ENCODE results near the gene KCTD16.

KCTD16 gene

GRCh38 chr5:144436007-144436406 lies 265.3 kb downstream of the KCTD16 start:
- no peak overlapping the region for H3K14ac ChIP-seq (ENCODE audit: low read length)
- no peak overlapping the region for H2AFZ ChIP-seq (ENCODE audit: insufficient read depth, low read length, poor library complexity)
- no peak overlapping the region for H3K27ac ChIP-seq (ENCODE audit: low read depth, low read length)
- no peak overlapping the region for H3K23ac ChIP-seq (ENCODE audit: low read length)
- H4K8ac ChIP-seq (ENCODE audit: low read depth, low read length) = no peak overlapping the region
- DNase-seq = no peak
- H4K12ac ChIP-seq (ENCODE audit: low read depth, low read length) = no peak overlapping the region
- H3K27me3 ChIP-seq (ENCODE audit: insufficient read depth, low read length) = no peaks in the 10 kb centered on the region
- no peak overlapping the region for H3K9ac ChIP-seq (ENCODE audit: low read length)
- no peak overlapping the region for H2BK12ac ChIP-seq (ENCODE audit: low read length)
- no peaks in the 10 kb centered on the region for H3K79me1 ChIP-seq (ENCODE audit: low read length)
- no peaks in the 10 kb centered on the region for H3K36me3 ChIP-seq (ENCODE audit: control insufficient read depth in 1 of 2, insufficient read depth in 2 of 2, low read length in 2 of 2)
- H2BK5ac ChIP-seq (ENCODE audit: low read depth, low read length, poor library complexity) = no peak overlapping the region
- H3K9me3 ChIP-seq (ENCODE audit: insufficient read depth, low read depth, low read length) = no peaks in the 10 kb centered on the region
- no peak overlapping the region for H3K4me2 ChIP-seq (ENCODE audit: low read length)
- no peak overlapping the region for H2AK5ac ChIP-seq (ENCODE audit: low read length)
- no peak overlapping the region for H3K4me3 ChIP-seq (ENCODE audit: low read depth, low read length)
- no peak overlapping the region for H2BK120ac ChIP-seq (ENCODE audit: insufficient read depth, low read length, poor library complexity)
- H3K4ac ChIP-seq (ENCODE audit: low read depth, low read length) = no peak overlapping the region
- no peaks in the 10 kb centered on the region for H3K79me2 ChIP-seq (ENCODE audit: control insufficient read depth, insufficient read depth, low read length, poor library complexity)
- H4K91ac ChIP-seq (ENCODE audit: low read depth, low read length) = no peak overlapping the region
- H3K4me1 ChIP-seq (ENCODE audit: control insufficient read depth in 1 of 2, insufficient read depth in 2 of 2, low read length in 2 of 2) = no peaks in the 10 kb centered on the region
- H3K18ac ChIP-seq (ENCODE audit: low read length) = no peak overlapping the region
- no CpG with 5 or more reads among the region's 1 CpG for WGBS (ENCODE audit: extremely low coverage, insufficient coverage, insufficient read length)

GRCh38 chr5:144438237-144438636 lies 267.6 kb downstream of the KCTD16 start:
- Histone ChIP-seq H2BK5ac (ENCODE audit: low read depth, low read length, poor library complexity) (no peak overlapping the region), H3K79me1 (ENCODE audit: low read length) (no peaks in the 10 kb centered on the region), H3K4me1 (ENCODE audit: control insufficient read depth in 1 of 2, insufficient read depth in 2 of 2, low read length in 2 of 2) (no peaks in the 10 kb centered on the region), H4K8ac (ENCODE audit: low read depth, low read length) (no peak overlapping the region), H3K27ac (ENCODE audit: low read depth, low read length) (no peak overlapping the region), H3K36me3 (ENCODE audit: control insufficient read depth in 1 of 2, insufficient read depth in 2 of 2, low read length in 2 of 2) (no peaks in the 10 kb centered on the region), H3K9me3 (ENCODE audit: insufficient read depth, low read depth, low read length) (no peaks in the 10 kb centered on the region), H3K18ac (ENCODE audit: low read length) (no peak overlapping the region), H2BK12ac (ENCODE audit: low read length) (no peak overlapping the region), H2AK5ac (ENCODE audit: low read length) (no peak overlapping the region), H3K27me3 (ENCODE audit: insufficient read depth, low read length) (no peaks in the 10 kb centered on the region), H2AFZ (ENCODE audit: insufficient read depth, low read length, poor library complexity) (no peak overlapping the region), H3K14ac (ENCODE audit: low read length) (no peak overlapping the region), H4K12ac (ENCODE audit: low read depth, low read length) (no peak overlapping the region), H3K4ac (ENCODE audit: low read depth, low read length) (no peak overlapping the region), H3K4me2 (ENCODE audit: low read length) (no peak overlapping the region), H3K9ac (ENCODE audit: low read length) (no peak overlapping the region), H4K91ac (ENCODE audit: low read depth, low read length) (no peak overlapping the region), H2BK120ac (ENCODE audit: insufficient read depth, low read length, poor library complexity) (no peak overlapping the region), H3K79me2 (ENCODE audit: control insufficient read depth, insufficient read depth, low read length, poor library complexity) (no peaks in the 10 kb centered on the region), H3K4me3 (ENCODE audit: low read depth, low read length) (no peak overlapping the region), H3K23ac (ENCODE audit: low read length) (no peak overlapping the region)
- no peak for DNase-seq
- WGBS (ENCODE audit: extremely low coverage, insufficient coverage, insufficient read length) = no CpG with 5 or more reads among the region's 4 CpGs

DNA sequence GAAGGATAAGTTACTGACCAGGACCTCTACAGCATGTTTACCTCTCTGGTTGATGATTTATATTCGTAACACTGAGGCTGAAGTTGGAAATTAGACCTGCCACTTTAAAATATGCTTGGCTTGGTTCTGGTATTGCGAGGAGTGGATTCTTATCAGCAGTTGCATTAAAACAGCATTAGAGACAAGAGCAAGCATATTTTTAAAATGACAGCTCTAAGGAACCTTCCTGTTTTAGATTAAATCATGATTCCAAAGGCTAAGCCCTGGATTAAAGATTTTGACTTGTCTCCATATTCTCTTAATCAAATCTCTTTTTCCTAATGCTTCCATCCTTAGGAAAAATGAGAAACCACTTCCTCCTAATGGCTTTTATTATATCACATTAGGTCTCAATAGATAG lies 277.8 kb downstream of the KCTD16 start:
- no CpG with 5 or more reads among the region's 2 CpGs for WGBS (ENCODE audit: extremely low coverage, insufficient coverage, insufficient read length)
- Histone ChIP-seq H2AK5ac (ENCODE audit: low read length) (no peak overlapping the region), H3K27ac (ENCODE audit: low read depth, low read length) (no peak overlapping the region), H3K18ac (ENCODE audit: low read length) (no peak overlapping the region), H3K4ac (ENCODE audit: low read depth, low read length) (no peak overlapping the region), H3K9ac (ENCODE audit: low read length) (no peak overlapping the region), H3K4me2 (ENCODE audit: low read length) (no peak overlapping the region), H3K23ac (ENCODE audit: low read length) (no peak overlapping the region), H4K91ac (ENCODE audit: low read depth, low read length) (no peak overlapping the region), H2BK5ac (ENCODE audit: low read depth, low read length, poor library complexity) (no peak overlapping the region), H2BK120ac (ENCODE audit: insufficient read depth, low read length, poor library complexity) (no peak overlapping the region), H3K9me3 (ENCODE audit: insufficient read depth, low read depth, low read length) (no peaks in the 10 kb centered on the region), H3K79me2 (ENCODE audit: control insufficient read depth, insufficient read depth, low read length, poor library complexity) (no peaks in the 10 kb centered on the region), H2BK12ac (ENCODE audit: low read length) (no peak overlapping the region), H3K36me3 (ENCODE audit: control insufficient read depth in 1 of 2, insufficient read depth in 2 of 2, low read length in 2 of 2) (no peaks in the 10 kb centered on the region), H3K79me1 (ENCODE audit: low read length) (no peaks in the 10 kb centered on the region), H2AFZ (ENCODE audit: insufficient read depth, low read length, poor library complexity) (no peak overlapping the region), H3K4me3 (ENCODE audit: low read depth, low read length) (no peak overlapping the region), H3K14ac (ENCODE audit: low read length) (no peak overlapping the region), H4K12ac (ENCODE audit: low read depth, low read length) (no peak overlapping the region), H3K27me3 (ENCODE audit: insufficient read depth, low read length) (no peaks in the 10 kb centered on the region), H4K8ac (ENCODE audit: low read depth, low read length) (no peak overlapping the region), H3K4me1 (ENCODE audit: control insufficient read depth in 1 of 2, insufficient read depth in 2 of 2, low read length in 2 of 2) (no peaks in the 10 kb centered on the region)
- DNase-seq = no peak

DNA sequence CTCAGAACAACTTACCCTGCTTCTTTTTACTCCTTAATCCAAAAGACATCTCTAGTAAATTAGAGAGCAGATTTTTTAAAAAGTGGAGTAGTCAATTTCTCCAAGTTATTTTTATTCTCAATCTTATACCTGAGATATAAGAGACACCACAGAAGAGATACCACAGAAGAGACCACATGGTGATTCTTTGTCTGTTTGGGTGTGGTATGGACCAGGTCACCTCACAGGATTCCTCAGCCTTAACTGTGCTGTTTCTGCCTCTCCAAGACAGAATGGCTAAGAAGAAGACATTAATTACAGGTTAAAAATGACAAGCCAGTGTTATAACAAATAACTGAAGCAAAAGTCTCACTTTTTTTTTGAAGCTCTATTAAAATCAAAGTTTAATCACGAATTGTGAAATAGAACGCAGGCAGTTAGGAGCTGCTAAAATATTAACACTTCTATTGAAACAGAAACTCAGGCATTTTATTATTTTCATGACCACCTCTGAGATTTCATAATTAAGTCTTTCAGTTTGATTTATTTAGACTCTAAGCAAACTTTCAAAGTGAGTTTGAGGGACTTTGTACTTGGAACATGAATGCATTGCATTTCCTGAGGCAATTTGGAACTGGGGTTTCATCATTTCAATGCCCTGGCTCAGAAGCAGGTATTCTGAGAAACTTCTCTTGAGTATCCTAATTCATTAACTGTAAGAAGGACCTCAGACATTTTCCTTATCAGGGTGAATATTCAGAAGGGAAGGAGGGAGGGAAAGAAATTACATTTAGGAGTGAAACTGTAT lies 280.7 kb downstream of the KCTD16 start:
- Histone ChIP-seq H3K9me3 (ENCODE audit: insufficient read depth, low read depth, low read length) (no peaks in the 10 kb centered on the region), H4K91ac (ENCODE audit: low read depth, low read length) (no peak overlapping the region), H3K27me3 (ENCODE audit: insufficient read depth, low read length) (no peaks in the 10 kb centered on the region), H3K4me1 (ENCODE audit: control insufficient read depth in 1 of 2, insufficient read depth in 2 of 2, low read length in 2 of 2) (no peaks in the 10 kb centered on the region), H3K79me2 (ENCODE audit: control insufficient read depth, insufficient read depth, low read length, poor library complexity) (no peaks in the 10 kb centered on the region), H3K9ac (ENCODE audit: low read length) (no peak overlapping the region), H2AFZ (ENCODE audit: insufficient read depth, low read length, poor library complexity) (no peak overlapping the region), H2BK120ac (ENCODE audit: insufficient read depth, low read length, poor library complexity) (no peak overlapping the region), H3K27ac (ENCODE audit: low read depth, low read length) (no peak overlapping the region), H2BK5ac (ENCODE audit: low read depth, low read length, poor library complexity) (no peak overlapping the region), H3K23ac (ENCODE audit: low read length) (no peak overlapping the region), H3K4ac (ENCODE audit: low read depth, low read length) (no peak overlapping the region), H3K18ac (ENCODE audit: low read length) (no peak overlapping the region), H2BK12ac (ENCODE audit: low read length) (no peak overlapping the region), H3K79me1 (ENCODE audit: low read length) (no peaks in the 10 kb centered on the region), H3K4me3 (ENCODE audit: low read depth, low read length) (no peak overlapping the region), H2AK5ac (ENCODE audit: low read length) (no peak overlapping the region), H3K14ac (ENCODE audit: low read length) (no peak overlapping the region), H4K12ac (ENCODE audit: low read depth, low read length) (no peak overlapping the region), H3K36me3 (ENCODE audit: control insufficient read depth in 1 of 2, insufficient read depth in 2 of 2, low read length in 2 of 2) (no peaks in the 10 kb centered on the region), H4K8ac (ENCODE audit: low read depth, low read length) (no peak overlapping the region), H3K4me2 (ENCODE audit: low read length) (no peak overlapping the region)
- no CpG with 5 or more reads among the region's 2 CpGs for WGBS (ENCODE audit: extremely low coverage, insufficient coverage, insufficient read length)
- DNase-seq = no peak

Measured in trophoblast cell (in vitro differentiated cells and primary cell).